GM19397 (cell line): ENCODE data around the gene PRR15L.
"Not testable (repeated sequence)": the region's sequence is repeated elsewhere in the genome, so short reads cannot be mapped to it uniquely, and the experiment has no call there.

Source experiments
- ATAC-seq: cut with Tn5 transposase; IDR thresholded peaks from one replicate; pipeline ENCODE4 v1.9.1; 2021; ENCODE audit warnings: mild to moderate bottlenecking, moderate library complexity; ENCODE audit not compliant: unreplicated experiment

PRR15L gene

GRCh38 chr17:47941246-47942095 lies 16.2 kb downstream of the PRR15L start, which contains the start of gene PNPO:
Gene PNPO, plus strand, starts transcription at chr17:47941571. Its CDS starts 105 bp downstream, at chr17:47941676.
- ATAC-seq: peak; percentile 91

- ATAC-seq: no peak
Observed at GRCh38 chr17:47937941-47938340, 19.7 kb downstream of the PRR15L start.

DNA sequence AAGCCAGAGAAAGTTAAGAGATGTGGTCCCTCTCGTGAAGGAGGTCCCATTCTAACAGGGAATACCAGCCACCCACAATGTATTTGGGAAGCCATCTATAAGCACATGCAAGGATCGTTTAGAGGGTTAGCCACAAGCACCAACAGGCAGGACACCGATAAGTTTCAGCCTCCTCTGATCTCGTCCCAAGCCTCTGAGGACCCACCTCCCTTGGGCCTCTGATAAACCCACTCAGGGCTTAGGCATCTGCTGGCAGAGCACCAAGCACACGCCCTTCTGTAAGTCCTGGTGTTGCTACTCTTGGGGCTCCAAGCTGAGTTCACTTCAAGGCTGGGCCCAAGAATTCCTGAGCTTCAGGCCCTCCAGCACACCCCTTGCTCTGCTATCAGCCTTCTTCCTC lies 21.7 kb downstream of the PRR15L start:
- no peak for ATAC-seq

DNA sequence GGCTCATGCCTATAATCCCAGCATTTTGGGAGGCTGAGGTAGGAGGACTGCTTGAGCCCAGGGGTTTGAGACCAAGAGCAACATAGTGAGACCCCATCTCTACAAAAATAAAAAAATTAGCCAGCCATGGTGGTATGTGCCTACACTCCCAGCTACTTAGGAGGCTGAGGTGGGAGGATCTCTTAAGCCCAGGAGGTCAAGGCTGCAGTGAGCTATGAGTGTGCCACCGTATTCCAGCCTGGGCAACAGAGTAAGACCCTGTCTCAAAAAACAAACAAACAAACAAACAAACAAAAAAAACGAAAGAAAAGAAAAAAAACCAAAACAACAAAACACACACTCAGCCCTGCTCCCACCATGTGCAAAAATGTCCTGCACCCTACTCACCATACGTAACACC lies 22.2 kb downstream of the PRR15L start:
- not testable (repeated sequence) for ATAC-seq

DNA sequence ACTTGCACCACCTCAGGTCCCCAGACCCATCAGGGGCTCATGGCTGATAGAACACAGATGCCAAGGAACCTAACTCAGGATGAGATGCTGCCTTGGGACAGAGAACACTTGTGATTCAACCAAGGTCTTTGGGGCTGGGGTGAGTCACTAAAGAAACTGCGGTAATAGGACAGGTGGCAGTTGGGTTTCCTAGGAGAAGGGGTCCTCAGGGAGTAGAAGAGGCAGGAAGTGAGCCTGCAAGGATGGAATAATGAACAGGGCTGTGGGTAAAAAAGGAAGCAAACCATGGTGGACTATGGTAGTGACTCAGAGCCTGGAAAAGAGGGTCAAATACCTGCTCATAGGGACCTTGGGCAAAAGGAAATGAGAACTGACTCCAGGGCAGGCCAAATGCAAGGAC lies 22.8 kb downstream of the PRR15L start:
- ATAC-seq: no peak

DNA sequence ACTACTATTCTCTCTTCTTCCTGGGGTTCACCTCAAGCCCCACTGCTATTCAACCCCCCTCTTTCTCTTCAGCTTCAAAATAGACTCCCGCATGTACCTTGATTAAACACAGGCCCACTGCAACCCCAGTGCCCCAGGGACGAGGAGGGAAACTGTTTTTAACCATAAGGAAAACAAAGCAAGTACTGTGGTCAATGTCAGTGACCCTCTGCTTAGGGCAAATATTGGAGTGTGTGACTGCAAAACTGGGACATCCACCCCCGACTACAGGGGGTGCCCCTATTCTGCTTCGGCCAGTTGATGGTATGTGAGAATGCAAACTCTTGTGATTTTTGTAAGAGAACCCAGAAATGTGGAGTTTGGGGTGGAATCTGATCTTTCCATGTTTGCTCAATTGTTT lies 25.8 kb downstream of the PRR15L start:
- ATAC-seq: no peak

GRCh38 chr17:47929218-47930000 lies 28.3 kb downstream of the PRR15L start:
- ATAC-seq: no peak

DNA sequence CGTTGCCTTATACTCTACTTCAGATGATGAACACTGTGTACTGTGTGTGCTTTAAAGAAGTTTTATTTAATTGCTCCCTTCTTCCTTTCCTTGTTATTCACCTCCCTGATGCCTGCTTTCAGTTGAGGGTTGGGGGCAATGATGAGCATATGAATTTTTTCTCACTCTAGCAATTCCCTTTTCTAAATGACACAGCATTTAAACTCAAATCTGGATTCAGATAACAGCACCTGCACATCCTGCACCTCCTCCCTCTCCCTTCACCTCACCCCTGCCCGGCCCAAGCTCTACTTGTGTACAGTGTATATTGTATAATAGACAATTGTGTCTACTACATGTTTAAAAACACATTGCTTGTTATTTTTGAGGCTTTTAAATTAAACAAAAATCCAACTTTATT lies 29.3 kb downstream of the PRR15L start:
- ATAC-seq: no peak

DNA sequence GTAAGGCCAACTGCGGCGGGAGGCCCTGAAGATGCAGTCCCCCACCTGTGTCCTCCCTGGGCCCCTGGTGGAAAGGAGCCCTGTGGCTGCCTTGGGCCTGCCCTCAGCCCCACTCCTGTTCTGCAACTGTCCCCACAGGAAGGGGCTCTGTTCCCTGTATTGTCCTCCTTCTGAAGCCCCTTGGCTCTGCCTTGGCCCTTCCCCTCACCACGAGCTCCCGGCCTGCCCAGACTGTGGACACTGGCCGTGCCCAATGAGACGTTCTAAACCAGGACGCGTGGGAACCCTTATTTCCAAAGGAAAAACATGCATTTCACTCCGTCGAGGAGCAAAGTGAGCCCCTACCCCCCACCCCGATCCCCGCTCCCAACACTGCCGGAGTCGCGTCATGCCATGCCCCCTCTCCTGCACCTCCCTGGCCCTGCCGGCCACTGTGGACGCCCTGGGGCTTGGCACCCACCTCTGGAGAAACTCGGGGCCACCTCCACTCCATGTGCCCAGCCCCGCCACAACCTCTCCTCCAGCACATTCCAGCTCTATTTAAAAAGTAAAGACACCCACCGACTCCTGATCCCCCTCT lies 29.8 kb downstream of the PRR15L start:
- ATAC-seq: no peak

- ATAC-seq: no peak
Observed at GRCh38 chr17:47925678-47925988, 32.0 kb downstream of the PRR15L start.

- no peak for ATAC-seq
Observed at GRCh38 chr17:47924785-47925677, 32.7 kb downstream of the PRR15L start.

- ATAC-seq: not testable (repeated sequence)
Observed at GRCh38 chr17:47919889-47920288, 37.8 kb downstream of the PRR15L start.

GRCh38 chr17:47918991-47919390 lies 38.7 kb downstream of the PRR15L start:
- ATAC-seq: no peak

GRCh38 chr17:47918006-47918405 lies 39.7 kb downstream of the PRR15L start:
- no peak for ATAC-seq

DNA sequence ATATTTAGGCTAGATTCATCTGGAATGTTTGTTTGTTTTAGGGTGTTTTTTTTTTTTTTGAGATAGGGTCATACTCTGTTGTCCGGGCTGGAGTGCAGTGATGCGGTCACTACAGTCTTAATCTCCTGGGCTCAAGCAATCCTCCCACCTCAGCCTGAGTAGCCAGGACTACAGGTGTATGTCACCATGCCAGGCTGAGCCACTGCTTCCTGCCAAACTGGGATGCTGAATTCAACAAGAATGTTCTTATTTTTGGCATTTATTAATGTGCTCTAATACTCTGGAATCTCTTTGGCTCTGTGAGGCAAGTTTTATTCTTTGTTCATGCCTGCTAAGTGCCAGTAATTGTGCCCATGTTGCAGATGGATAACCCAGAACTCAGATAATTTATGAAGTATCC lies 40.1 kb downstream of the PRR15L start:
- ATAC-seq: no peak

- ATAC-seq: no peak
Observed at GRCh38 chr17:47916489-47917208, 41.0 kb downstream of the PRR15L start.

- ATAC-seq: no peak
Observed at GRCh38 chr17:47915776-47916398, 41.8 kb downstream of the PRR15L start.

GRCh38 chr17:47914306-47914948 lies 43.3 kb downstream of the PRR15L start:
- no peak for ATAC-seq

GRCh38 chr17:47913050-47913449 lies 44.6 kb downstream of the PRR15L start:
- no peak for ATAC-seq
